HG02970 (cell line): Measurements from ENCODE around the gene KREMEN1.
A peak's percentile ranks its signal among the peaks of the same experiment; 100 is the strongest.

Experiments
- ATAC-seq: cut with Tn5 transposase; IDR thresholded peaks from one replicate; pipeline ENCODE4 v1.9.1; 2021; ENCODE audit warnings: mild to moderate bottlenecking, moderate library complexity, moderate number of reproducible peaks; ENCODE audit not compliant: unreplicated experiment, low FRiP score

Gene KREMEN1

GRCh38 chr22:29167032-29167911 is 94.4 kb downstream of the KREMEN1 start:
- ATAC-seq: peak; percentile 85

GRCh38 chr22:29171721-29172120 is 98.9 kb downstream of the KREMEN1 start:
- no peak for ATAC-seq

- ATAC-seq: no peak
Measured at GRCh38 chr22:29172216-29172615, 99.4 kb downstream of the KREMEN1 start.

- ATAC-seq: no peak
Measured at GRCh38 chr22:29175312-29175835, 102.5 kb downstream of the KREMEN1 start.

GRCh38 chr22:29183971-29184848 is 111.4 kb downstream of the KREMEN1 start:
- no peak for ATAC-seq

GRCh38 chr22:29184849-29185490 is 112.1 kb downstream of the KREMEN1 start:
- no peak for ATAC-seq

- ATAC-seq: no peak
Measured at GRCh38 chr22:29186302-29186701, 113.5 kb downstream of the KREMEN1 start.

- no peak for ATAC-seq
Measured at GRCh38 chr22:29187831-29188230, 115.0 kb downstream of the KREMEN1 start.

- ATAC-seq: no peak
Measured at GRCh38 chr22:29190051-29190450, 117.2 kb downstream of the KREMEN1 start.

- no peak for ATAC-seq
Measured at GRCh38 chr22:29190918-29191317, 118.1 kb downstream of the KREMEN1 start.

GRCh38 chr22:29193021-29193420 is 120.2 kb downstream of the KREMEN1 start:
- no peak for ATAC-seq

- ATAC-seq: no peak
Measured at GRCh38 chr22:29194184-29194583, 121.3 kb downstream of the KREMEN1 start.

- ATAC-seq: no peak
Measured at GRCh38 chr22:29195118-29195963, 122.5 kb downstream of the KREMEN1 start.

- ATAC-seq: no peak
Measured at GRCh38 chr22:29195964-29196666, 123.3 kb downstream of the KREMEN1 start.

- no peak for ATAC-seq
Measured at GRCh38 chr22:29197096-29197495, 124.3 kb downstream of the KREMEN1 start.

GRCh38 chr22:29198240-29198639 is 125.4 kb downstream of the KREMEN1 start:
- ATAC-seq: no peak

GRCh38 chr22:29199702-29200400 is 127.0 kb downstream of the KREMEN1 start:
- no peak for ATAC-seq

GRCh38 chr22:29200901-29201300 is 128.1 kb downstream of the KREMEN1 start:
- no peak for ATAC-seq
